ENCODE measurements around the gene SLC12A7. TPM values are rescaled to one million over a fixed set of nuclear protein-coding genes. Genes with fewer than 3 reads are reported as not detected.
"Not testable (repeated sequence)": the region's sequence is repeated elsewhere in the genome, so short reads cannot be mapped to it uniquely, and the experiment has no call there.

Gene SLC12A7
- total RNA-seq, 1 donor from 2014 or later: 32.1 TPM

DNA sequence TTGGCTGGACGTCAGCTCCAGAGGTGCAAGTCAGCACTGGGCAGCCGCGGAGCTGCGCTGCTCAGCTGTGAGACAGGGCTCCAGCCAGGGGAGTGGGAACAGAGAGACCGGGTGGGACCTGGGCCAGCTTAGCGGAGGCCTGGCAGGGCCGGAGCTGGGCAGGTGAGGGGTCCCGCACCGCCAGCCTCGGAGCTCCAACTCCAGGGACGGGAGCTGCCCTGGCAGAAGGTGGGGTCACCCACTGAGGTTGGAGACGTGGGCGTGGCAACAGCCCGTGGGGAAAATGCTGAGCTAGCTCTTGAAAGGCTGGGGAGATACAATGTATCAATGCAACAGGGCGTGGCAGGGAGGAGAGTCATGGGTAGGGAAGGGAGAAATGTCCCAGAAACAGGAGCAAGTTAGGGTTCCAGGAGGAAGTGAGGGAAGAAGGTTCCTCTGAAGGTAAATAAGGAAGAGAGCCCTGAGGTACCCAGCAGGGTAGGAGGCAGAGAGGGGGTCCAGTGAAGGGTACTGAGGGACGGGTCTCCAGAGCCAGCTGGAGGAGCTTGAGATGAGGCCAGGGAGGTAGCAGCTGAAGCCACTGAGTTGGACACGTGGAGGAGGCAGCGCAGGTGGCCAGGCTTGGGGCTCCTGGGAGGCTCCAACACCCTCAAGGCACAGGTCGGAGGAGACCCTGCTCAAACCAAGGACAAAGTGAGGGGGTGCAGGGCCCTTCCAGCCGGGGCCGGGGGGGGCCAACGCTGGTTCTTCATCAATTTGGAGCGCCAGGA lies 104.0 kb downstream of the SLC12A7 start:
- peaks cover 9% of the 10 kb centered on the region for H3K4me1 Mint-ChIP-seq
- H3K9me3 Mint-ChIP-seq: no peaks in the 10 kb centered on the region
- H3K36me3 Mint-ChIP-seq (ENCODE audit: low read depth): no peaks in the 10 kb centered on the region
- DNase-seq: peak; percentile 54
- peak overlapping the region; percentile 51 for H3K4me3 Mint-ChIP-seq
- intact Hi-C loops (cut with micrococcal nuclease): loop anchor here (5.0 kb wide), 2 partner anchors 46 to 99 kb away; no protein-coding TSS in a partner anchor
- peak overlapping the region; percentile 11 for H3K27ac Mint-ChIP-seq
- peaks cover 48% of the 10 kb centered on the region for H3K27me3 Mint-ChIP-seq

DNA sequence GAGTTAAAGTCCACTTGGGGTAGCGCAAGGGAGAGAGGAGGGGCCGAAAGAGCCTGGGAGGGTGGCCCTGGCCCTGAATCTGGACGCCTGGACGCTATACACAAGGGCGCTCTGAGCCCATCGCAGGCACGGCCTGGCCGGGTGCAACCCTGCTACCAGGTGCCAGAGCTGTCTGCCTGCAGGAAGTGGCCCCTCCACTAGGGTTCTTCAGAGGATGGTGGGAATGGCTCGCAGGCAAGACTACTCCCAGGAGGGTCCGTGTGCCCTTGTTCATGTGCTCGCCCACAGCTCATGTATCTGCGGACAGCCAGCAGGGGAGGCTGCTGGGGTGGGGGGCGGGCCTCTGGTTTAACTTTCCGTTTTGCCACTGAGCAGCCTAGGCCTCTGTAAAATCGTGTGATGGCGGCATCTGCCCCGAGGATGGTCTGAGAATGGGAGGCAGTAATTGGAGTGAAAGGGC lies 104.6 kb downstream of the SLC12A7 start:
- H3K27me3 Mint-ChIP-seq: peaks cover 48% of the 10 kb centered on the region
- H3K9me3 Mint-ChIP-seq: no peaks in the 10 kb centered on the region
- peak overlapping the region; percentile 15 for H3K4me3 Mint-ChIP-seq
- peak; percentile 53 for DNase-seq
- H3K4me1 Mint-ChIP-seq: peaks cover 9% of the 10 kb centered on the region
- no peak overlapping the region for H3K27ac Mint-ChIP-seq
- H3K36me3 Mint-ChIP-seq (ENCODE audit: low read depth): no peaks in the 10 kb centered on the region
- intact Hi-C loops (cut with micrococcal nuclease): loop anchor here (5.0 kb wide), 2 partner anchors 45 to 100 kb away; no protein-coding TSS in a partner anchor

GRCh38 chr5:1006656-1007071 lies 105.2 kb downstream of the SLC12A7 start:
- intact Hi-C loops (cut with micrococcal nuclease): loop anchor here (5.0 kb wide), 2 partner anchors 44 to 101 kb away; no protein-coding TSS in a partner anchor
- Mint-ChIP-seq H3K27ac (no peak overlapping the region), H3K4me3 (no peak overlapping the region), H3K36me3 (ENCODE audit: low read depth) (no peaks in the 10 kb centered on the region), H3K27me3 (peaks cover 51% of the 10 kb centered on the region), H3K9me3 (no peaks in the 10 kb centered on the region), H3K4me1 (peaks cover 11% of the 10 kb centered on the region)
- peak; percentile 56 for DNase-seq

DNA sequence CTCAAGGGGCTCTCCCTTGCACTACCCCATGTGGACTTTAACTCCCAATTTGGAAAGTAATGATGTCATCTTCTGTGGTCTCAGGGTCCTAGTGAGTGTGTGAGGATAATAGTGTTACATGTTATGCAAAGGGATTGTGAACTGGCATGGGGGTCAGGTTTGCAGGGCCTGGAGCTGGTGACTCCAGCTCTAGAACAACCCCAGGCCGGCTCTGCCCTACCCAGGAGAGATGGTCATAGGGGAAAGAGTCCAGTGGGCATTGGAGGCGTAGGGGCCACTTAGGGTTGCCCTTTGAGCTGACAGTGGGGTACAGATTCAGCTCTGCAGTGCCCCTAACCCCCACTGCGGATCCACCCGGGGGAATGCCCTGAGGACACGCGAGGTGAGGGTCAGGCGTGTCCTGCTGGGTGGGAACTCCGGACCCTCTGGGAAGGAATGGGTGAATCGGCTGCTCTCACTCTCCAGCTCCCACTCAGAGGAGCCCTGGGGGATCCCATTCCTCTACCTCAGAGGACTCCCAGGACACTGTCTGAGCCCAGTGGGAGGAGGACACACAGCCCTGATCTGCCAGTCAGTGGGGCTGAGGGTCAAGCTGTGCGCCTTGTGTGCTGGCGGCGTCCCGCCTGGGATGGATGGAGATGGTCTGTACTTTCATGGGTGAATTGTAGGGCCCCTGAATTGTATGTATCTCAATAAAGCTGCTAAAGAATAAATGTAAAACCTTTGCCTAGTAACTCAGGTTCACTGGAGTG lies 105.8 kb downstream of the SLC12A7 start:
- Mint-ChIP-seq H3K36me3 (ENCODE audit: low read depth) (no peaks in the 10 kb centered on the region), H3K27ac (no peak overlapping the region), H3K9me3 (no peaks in the 10 kb centered on the region), H3K4me1 (peaks cover 10% of the 10 kb centered on the region), H3K27me3 (peaks cover 46% of the 10 kb centered on the region), H3K4me3 (peak overlapping the region; percentile 35)
- intact Hi-C loops (cut with micrococcal nuclease): loop anchor here (5.0 kb wide), 2 partner anchors 44 to 101 kb away; no protein-coding TSS in a partner anchor
- DNase-seq: peak; percentile 56

DNA sequence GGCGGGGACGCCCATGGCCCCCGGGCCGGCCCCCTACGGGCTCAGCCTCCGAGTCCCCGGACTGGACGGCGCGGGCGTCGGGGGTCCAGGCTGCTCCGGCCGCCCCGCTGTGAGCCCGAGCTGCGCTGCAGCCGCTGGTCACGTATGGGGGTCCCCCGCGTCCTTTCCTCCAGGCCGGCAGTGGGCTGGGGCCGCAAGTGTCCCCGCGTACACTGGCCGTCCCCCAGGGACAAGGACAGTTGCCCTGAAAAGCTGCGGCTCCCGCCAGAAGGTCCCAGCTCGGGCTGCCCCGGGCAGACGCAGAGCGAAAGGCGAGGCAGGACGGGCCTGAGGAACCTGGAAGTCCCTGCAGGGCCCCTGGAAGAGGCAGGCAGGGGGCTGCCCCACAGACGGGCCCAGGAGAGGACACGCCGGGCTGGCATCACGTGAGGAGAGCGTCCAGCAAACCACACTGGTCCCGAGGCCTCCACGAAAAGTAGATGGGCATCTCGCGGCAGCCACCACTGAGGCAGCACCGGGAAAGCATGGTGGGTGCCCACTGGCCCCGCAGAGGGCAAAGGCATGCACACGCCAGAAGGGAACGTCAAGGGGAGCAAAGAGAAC lies 106.5 kb downstream of the SLC12A7 start:
- DNase-seq: peak; percentile 51
- H3K36me3 Mint-ChIP-seq (ENCODE audit: low read depth): no peaks in the 10 kb centered on the region
- H3K27me3 Mint-ChIP-seq: peaks cover 44% of the 10 kb centered on the region
- no peak overlapping the region for H3K4me3 Mint-ChIP-seq
- H3K27ac Mint-ChIP-seq: no peak overlapping the region
- H3K9me3 Mint-ChIP-seq: no peaks in the 10 kb centered on the region
- peaks cover 9% of the 10 kb centered on the region for H3K4me1 Mint-ChIP-seq
- intact Hi-C loops (cut with micrococcal nuclease): loop anchor here (5.0 kb wide), 2 partner anchors 43 to 102 kb away; no protein-coding TSS in a partner anchor

DNA sequence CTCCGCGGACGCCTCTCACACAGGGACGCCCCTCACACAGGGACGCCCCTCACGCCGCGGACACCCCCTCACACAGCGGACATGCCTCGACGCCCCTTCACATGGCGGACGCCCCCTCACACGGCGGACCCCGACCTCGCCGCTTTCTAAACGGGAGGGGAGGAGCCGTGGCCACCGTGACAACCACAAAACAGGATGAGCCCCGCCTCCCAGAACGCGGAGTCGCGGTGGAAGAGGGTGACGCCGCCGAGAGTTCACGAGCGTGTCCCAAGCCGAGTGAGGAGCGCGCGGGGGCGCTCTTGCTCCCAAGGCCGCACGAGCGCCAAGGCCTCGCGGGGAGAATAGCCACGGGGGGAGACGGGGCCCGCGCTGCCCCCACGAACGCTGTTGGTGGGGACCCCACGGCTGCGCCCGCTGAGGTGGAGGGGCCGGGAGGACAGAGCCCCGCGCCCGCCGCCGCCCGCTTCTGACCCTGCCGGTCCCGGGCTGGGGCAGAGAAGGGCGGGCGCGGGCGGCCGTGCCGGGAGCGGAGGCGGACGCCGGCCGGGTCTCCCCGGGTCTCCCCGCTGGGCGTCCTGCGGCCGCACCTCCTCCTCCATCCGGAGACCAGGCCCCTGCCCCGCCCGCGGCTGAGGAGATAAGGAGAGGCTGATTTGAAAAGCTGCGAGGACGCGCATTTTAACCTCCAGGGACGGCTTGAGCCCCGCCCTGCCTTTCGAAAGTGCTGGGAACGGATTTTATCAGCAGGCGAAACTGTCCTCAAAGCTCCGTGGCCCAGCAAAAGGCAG lies 107.2 kb downstream of the SLC12A7 start:
- Mint-ChIP-seq H3K9me3 (no peaks in the 10 kb centered on the region), H3K4me1 (peaks cover 9% of the 10 kb centered on the region), H3K27ac (no peak overlapping the region), H3K27me3 (peaks cover 40% of the 10 kb centered on the region), H3K4me3 (peak overlapping the region; percentile 74), H3K36me3 (ENCODE audit: low read depth) (no peaks in the 10 kb centered on the region)
- intact Hi-C loops (cut with micrococcal nuclease): loop anchor here (5.0 kb wide), 2 partner anchors 42 to 103 kb away; no protein-coding TSS in a partner anchor
- peak; percentile 86 for DNase-seq

DNA sequence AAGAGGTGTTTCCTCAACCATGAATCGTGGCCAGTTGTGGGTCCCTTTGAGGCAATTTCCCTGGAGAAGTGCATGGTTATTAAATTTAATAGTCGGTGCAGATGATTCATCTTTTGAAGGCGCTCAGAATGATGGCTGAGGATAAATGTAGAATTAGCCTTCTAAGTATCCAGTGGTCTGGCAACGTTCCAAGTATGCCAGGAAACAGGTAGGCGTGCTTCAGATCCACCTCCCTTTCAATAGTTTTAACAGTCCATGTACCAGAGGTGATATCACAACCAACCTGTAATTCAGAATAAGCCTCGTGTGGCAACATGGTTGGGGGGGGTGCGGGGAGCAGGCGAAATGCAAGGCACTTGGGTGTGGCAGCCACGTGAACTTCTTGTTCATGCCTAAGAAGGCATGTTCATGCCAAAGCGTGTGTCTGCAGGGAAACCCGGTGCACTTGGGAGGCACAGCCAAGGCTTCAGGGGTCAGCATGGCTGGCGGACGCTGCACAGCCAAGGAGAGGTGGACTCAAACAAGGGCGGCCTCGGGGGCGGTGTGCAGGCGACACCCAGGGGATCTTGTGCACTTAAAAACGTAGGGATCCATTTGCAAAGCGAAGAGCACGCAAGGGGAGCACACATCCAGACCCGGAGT lies 108.4 kb downstream of the SLC12A7 start:
- H3K27me3 Mint-ChIP-seq: peaks cover 38% of the 10 kb centered on the region
- H3K36me3 Mint-ChIP-seq (ENCODE audit: low read depth): no peaks in the 10 kb centered on the region
- intact Hi-C loops (cut with micrococcal nuclease): no loop called here
- peak overlapping the region; percentile 14 for H3K4me3 Mint-ChIP-seq
- no peak overlapping the region for H3K27ac Mint-ChIP-seq
- no peaks in the 10 kb centered on the region for H3K9me3 Mint-ChIP-seq
- peak; percentile 60 for DNase-seq
- peaks cover 9% of the 10 kb centered on the region for H3K4me1 Mint-ChIP-seq

DNA sequence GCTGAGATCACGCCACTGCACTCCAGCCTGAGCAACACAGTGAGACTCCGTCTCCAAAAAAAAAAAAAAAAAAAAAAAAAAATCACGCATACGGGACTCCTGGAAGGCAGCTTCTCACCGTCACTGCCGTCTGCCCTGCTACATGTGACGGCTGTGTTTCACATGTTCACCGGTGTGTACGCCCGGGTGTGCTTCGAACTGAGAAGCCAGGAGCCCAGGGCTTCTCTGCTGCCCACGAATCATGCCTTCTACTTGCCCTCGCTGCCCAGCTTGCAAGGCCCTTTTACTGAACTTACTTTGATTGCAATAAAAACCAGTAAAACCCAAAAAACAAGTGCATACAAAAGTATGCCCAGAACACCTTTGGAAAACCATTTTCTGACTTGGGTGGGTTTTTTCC lies 109.0 kb downstream of the SLC12A7 start:
- intact Hi-C loops (cut with micrococcal nuclease): no loop called here
- Mint-ChIP-seq H3K27ac (no peak overlapping the region), H3K4me3 (no peak overlapping the region), H3K36me3 (ENCODE audit: low read depth) (no peaks in the 10 kb centered on the region), H3K27me3 (peaks cover 35% of the 10 kb centered on the region), H3K4me1 (peaks cover 8% of the 10 kb centered on the region), H3K9me3 (no peaks in the 10 kb centered on the region)
- DNase-seq: peak; percentile 51

GRCh38 chr5:1002271-1002546 lies 109.7 kb downstream of the SLC12A7 start:
- no peak overlapping the region for H3K4me3 Mint-ChIP-seq
- intact Hi-C loops (cut with micrococcal nuclease): no loop called here
- DNase-seq: no peak
- no peaks in the 10 kb centered on the region for H3K9me3 Mint-ChIP-seq
- H3K4me1 Mint-ChIP-seq: peaks cover 11% of the 10 kb centered on the region
- H3K27ac Mint-ChIP-seq: no peak overlapping the region
- H3K36me3 Mint-ChIP-seq (ENCODE audit: low read depth): no peaks in the 10 kb centered on the region
- H3K27me3 Mint-ChIP-seq: peaks cover 30% of the 10 kb centered on the region

- no peaks in the 10 kb centered on the region for H3K36me3 Mint-ChIP-seq (ENCODE audit: low read depth)
- H3K9me3 Mint-ChIP-seq: no peaks in the 10 kb centered on the region
- intact Hi-C loops (cut with micrococcal nuclease): no loop called here
- H3K27ac Mint-ChIP-seq: no peak overlapping the region
- peak; percentile 52 for DNase-seq
- H3K4me3 Mint-ChIP-seq: no peak overlapping the region
- peaks cover 16% of the 10 kb centered on the region for H3K4me1 Mint-ChIP-seq
- H3K27me3 Mint-ChIP-seq: peaks cover 26% of the 10 kb centered on the region
Observed at GRCh38 chr5:1001406-1002270, 110.2 kb downstream of the SLC12A7 start.

GRCh38 chr5:1000831-1001230 lies 111.0 kb downstream of the SLC12A7 start:
- Mint-ChIP-seq H3K4me1 (peaks cover 22% of the 10 kb centered on the region), H3K27me3 (peaks cover 19% of the 10 kb centered on the region)
- peak; percentile 49 for DNase-seq
- H3K36me3 Mint-ChIP-seq (ENCODE audit: low read depth); intact Hi-C loops (cut with micrococcal nuclease); H3K27ac Mint-ChIP-seq; H3K9me3 Mint-ChIP-seq; H3K4me3 Mint-ChIP-seq: not testable (repeated sequence)

Data from activated CD4-positive, alpha-beta T cell treated with anti-CD3 and anti-CD28 coated beads, Interleukin-2, amount 10 ng/mL, durations not matched to agents 24 days and 14 days (primary cell).